ENCODE results near the gene CDK15.

- TF ChIP-seq CTCF (conservative IDR thresholded peaks at IDR 0.05; ENCODE audit: low read depth in 2 of 2) = no peak
- TF ChIP-seq POLR2AphosphoS5 (IDR thresholded peaks at IDR 0.05; ENCODE audit: low read depth) = no peak
- no peak for TF ChIP-seq REST (IDR thresholded peaks at IDR 0.05; ENCODE audit: unreplicated experiment)
- TF ChIP-seq EZH2 (IDR thresholded peaks at IDR 0.05; ENCODE audit: low read depth, unreplicated experiment) = no peak
- TF ChIP-seq ZNF331 (CRISPR knock-in tag; IDR thresholded peaks at IDR 0.05; ENCODE audit: low read depth) = no peak
- TF ChIP-seq ETS1 (IDR thresholded peaks at IDR 0.05) = no peak
- no peak for TF ChIP-seq NANOG (IDR thresholded peaks at IDR 0.05; ENCODE audit: borderline replicate concordance)
These were observed 14.2 kb downstream of the CDK15 start for GRCh38 chr2:201820383-201821007.
